Fibroblast of skin of right biceps (primary cell): Measurements from ENCODE around the gene BUD23.
A peak's percentile ranks its signal among the peaks of the same experiment; 100 is the strongest.
"Not testable (repeated sequence)": the region's sequence is repeated elsewhere in the genome, so short reads cannot be mapped to it uniquely, and the experiment has no call there.

ENCODE experiments used
- DNase-seq: peaks from one replicate; pipeline ENCODE4 v3.0.0-alpha.2; 2013

Gene BUD23

GRCh38 chr7:73683056-73683787 is at the start of gene BUD23, which contains the start of gene DNAJC30:
Gene BUD23, plus strand, starts transcription at chr7:73683597. Its CDS starts 29 bp downstream, at chr7:73683626.
Gene DNAJC30, minus strand, starts transcription at chr7:73683453. Its CDS starts 30 bp downstream, at chr7:73683423.
- peak; percentile 95 for DNase-seq

GRCh38 chr7:73633844-73634243 is 49.6 kb upstream of the BUD23 start:
- DNase-seq, result no peak

GRCh38 chr7:73635428-73636200 is 47.8 kb upstream of the BUD23 start:
- DNase-seq, result no peak

GRCh38 chr7:73638911-73639310 is 44.5 kb upstream of the BUD23 start:
- no peak for DNase-seq

- DNase-seq, result no peak
These were observed 40.6 kb upstream of the BUD23 start for GRCh38 chr7:73642834-73643233.

GRCh38 chr7:73644688-73645286 is 38.6 kb upstream of the BUD23 start:
- no peak for DNase-seq

GRCh38 chr7:73645643-73646174 is 37.7 kb upstream of the BUD23 start:
- no peak for DNase-seq

- DNase-seq, result no peak
These were observed 36.3 kb upstream of the BUD23 start for GRCh38 chr7:73646785-73647724.

GRCh38 chr7:73647725-73648592 is 35.4 kb upstream of the BUD23 start:
- no peak for DNase-seq

GRCh38 chr7:73648593-73649332 is 34.6 kb upstream of the BUD23 start:
- no peak for DNase-seq

- DNase-seq, result no peak
These were observed 33.8 kb upstream of the BUD23 start for GRCh38 chr7:73649576-73649975.

- DNase-seq, result no peak
These were observed 32.9 kb upstream of the BUD23 start for GRCh38 chr7:73650524-73650923.

GRCh38 chr7:73652541-73652949 is 30.9 kb upstream of the BUD23 start:
- no peak for DNase-seq

- DNase-seq, result not testable (repeated sequence)
These were observed 28.1 kb upstream of the BUD23 start for GRCh38 chr7:73655309-73655708.

- no peak for DNase-seq
These were observed 23.4 kb upstream of the BUD23 start for GRCh38 chr7:73659983-73660382.

- not testable (repeated sequence) for DNase-seq
These were observed 22.8 kb upstream of the BUD23 start for GRCh38 chr7:73660594-73660993.

GRCh38 chr7:73663033-73663432 is 20.4 kb upstream of the BUD23 start:
- DNase-seq, result no peak

GRCh38 chr7:73667344-73668102 is 15.9 kb upstream of the BUD23 start, which contains the start of gene VPS37D:
Gene VPS37D, plus strand, starts transcription at chr7:73667831. Its CDS starts 128 bp downstream, at chr7:73667959.
- peak; percentile 87 for DNase-seq

- peak; percentile 7 for DNase-seq
These were observed 15.1 kb upstream of the BUD23 start for GRCh38 chr7:73668103-73668885.
